GM20000 (cell line): ENCODE data around the gene KRT27.

Source experiments
- DNase-seq: peaks from one replicate; pipeline ENCODE4 v3.0.0; 2012; ENCODE audit warnings: low spot score
- TF ChIP-seq, protein P1 (sequence below): IDR thresholded peaks from 2 replicates; pipeline ENCODE4 v1.5.1; 2012; ENCODE audit warnings: mild to moderate bottlenecking, control low read depth; ENCODE audit errors: extremely low read depth, missing control alignments

The KRT27 gene

DNA sequence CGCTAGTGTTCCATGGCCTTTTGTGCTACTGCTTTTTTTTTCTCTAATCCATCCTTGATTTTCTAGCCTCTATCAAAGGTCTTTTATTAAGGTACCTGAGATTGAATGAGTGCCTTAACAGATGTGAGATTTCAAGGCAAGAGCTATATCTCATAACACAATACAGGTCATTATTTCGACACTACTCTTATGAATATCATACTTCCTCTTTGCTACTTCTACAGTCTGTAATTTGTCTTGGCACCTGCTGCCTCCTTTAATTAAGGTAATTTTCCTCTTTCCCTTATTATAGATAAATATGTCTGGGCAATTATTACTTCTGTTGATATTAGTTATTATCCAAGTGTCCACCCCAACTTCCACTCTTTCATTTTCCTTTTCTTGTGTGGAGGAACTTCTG lies 12.1 kb upstream of the KRT27 start:
- TF ChIP-seq, protein P1, sequence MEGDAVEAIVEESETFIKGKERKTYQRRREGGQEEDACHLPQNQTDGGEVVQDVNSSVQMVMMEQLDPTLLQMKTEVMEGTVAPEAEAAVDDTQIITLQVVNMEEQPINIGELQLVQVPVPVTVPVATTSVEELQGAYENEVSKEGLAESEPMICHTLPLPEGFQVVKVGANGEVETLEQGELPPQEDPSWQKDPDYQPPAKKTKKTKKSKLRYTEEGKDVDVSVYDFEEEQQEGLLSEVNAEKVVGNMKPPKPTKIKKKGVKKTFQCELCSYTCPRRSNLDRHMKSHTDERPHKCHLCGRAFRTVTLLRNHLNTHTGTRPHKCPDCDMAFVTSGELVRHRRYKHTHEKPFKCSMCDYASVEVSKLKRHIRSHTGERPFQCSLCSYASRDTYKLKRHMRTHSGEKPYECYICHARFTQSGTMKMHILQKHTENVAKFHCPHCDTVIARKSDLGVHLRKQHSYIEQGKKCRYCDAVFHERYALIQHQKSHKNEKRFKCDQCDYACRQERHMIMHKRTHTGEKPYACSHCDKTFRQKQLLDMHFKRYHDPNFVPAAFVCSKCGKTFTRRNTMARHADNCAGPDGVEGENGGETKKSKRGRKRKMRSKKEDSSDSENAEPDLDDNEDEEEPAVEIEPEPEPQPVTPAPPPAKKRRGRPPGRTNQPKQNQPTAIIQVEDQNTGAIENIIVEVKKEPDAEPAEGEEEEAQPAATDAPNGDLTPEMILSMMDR = no peak
- no peak for DNase-seq

DNA sequence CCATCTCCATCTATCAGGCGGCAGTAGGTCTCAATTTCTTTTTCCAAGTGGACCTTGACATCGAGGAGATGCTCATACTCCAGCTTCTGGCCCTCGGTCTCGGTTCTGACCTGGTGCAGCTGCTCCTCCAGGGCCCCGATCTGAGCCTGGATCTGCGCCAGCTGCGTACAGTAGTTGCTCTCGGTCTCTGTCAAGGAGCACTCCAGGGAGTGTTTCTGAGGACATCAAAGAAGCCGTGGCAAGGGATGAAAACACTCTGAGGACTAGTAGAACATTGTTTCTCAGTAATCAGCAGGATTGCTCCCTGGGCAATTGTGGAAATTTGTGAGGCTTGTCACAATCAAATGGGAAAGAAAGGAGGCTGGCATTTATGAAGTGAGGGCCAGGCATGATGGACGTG lies 11.5 kb upstream of the KRT27 start:
- DNase-seq = no peak
- TF ChIP-seq, protein P1 = no peak

DNA sequence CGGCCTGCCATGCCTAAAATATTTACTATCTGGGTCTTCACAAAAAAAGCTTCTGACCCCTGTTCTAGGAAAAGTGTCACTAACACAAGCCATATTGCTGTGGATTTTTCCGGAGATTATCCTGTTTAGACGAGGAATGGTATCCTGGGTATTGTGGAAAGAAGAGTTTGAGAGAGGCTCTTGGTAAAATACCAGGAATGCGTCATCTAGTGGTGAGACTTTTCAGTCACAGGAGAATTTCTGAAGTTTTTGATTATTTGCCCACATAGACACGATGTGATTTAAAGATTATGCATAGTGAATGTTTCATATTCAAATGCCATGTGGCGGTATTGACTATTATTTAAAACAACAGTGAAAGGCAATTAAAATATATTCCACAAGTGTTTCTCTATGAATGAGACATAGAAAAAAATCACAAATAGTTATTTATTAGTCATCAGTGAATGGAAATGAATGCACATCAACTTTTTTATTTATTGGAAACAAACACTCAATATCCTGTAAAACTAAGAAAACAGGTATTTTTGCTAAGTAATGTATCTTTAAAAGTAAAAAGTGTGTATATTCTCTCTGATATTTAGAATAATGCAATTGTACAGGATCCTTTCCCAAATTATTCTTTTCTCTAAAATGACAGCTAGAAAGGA lies 9.6 kb upstream of the KRT27 start:
- no peak for DNase-seq
- TF ChIP-seq, protein P1 = no peak

DNA sequence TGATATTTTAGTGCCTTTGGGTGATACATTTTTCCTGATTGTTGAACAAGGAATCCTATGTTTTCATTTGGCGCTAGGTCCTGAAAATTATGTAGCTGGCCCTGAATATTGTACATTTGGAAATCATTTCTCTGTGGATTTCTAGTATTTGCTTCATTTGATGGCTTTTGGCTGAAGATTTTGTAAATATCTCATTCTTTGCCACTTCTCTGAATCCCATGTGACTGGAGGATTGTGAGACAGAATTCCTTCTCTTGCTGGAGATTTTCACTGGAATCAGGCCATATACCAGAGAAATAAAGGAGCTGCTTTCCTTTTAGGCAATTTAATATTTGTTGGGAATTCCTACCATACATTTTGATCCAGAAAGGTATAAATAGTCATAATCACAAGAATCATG lies 8.8 kb upstream of the KRT27 start:
- TF ChIP-seq, protein P1 = no peak
- DNase-seq = no peak

DNA sequence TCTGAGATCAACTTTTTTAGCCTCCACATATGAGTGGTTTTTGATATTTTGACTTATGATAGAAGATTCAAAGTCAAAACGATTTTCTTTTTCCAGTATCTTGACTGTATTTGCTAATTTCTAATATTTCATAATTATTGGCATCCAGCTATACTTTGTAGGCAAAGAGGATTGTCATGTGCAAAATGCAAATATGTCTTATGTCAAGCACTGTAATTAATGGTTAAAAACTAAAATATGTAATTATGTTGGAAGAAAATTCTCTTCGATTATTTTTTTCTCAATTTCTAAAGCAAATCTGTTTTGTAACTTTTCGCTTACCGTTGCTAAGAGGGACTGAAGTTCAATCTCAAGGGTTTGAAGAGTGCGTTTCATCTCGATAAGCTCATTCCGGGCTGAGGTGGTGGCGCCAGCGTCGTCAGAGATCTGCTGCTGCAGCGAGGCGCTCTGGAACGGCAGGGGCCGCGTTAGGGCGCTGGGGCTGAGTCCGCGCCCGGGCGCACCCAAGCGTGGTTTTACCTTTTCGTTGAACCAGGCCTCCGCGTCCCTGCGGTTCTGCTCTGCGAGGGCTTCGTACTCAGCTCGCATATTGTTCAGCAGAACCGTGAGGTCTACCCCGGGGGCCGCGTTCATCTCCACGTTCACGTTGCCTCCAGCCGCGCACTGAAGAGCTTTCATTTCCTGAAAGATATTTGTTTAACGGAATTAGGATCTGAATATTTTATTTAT lies 3.0 kb downstream of the KRT27 start:
- TF ChIP-seq, protein P1 = no peak
- DNase-seq = no peak

DNA sequence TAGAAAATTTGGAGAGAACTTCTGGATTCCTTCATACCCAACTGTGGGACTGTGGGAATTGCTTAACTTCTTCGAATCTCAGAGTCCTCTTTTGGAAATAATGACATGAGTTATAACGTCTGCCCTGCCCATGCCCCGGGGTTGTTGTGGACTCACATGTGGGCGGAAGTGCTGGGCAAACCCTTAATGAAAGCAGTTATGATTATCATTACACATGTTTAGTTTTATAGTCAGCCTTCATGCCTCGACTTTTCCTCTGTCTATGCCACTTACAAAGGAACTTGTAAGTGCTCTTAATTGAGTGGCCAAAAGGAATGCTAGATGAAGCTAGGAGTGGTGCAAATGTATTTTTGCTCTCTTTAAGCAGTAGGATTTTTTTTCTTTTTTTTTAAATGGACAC lies 3.9 kb downstream of the KRT27 start:
- no peak for DNase-seq
- TF ChIP-seq, protein P1 = no peak

DNA sequence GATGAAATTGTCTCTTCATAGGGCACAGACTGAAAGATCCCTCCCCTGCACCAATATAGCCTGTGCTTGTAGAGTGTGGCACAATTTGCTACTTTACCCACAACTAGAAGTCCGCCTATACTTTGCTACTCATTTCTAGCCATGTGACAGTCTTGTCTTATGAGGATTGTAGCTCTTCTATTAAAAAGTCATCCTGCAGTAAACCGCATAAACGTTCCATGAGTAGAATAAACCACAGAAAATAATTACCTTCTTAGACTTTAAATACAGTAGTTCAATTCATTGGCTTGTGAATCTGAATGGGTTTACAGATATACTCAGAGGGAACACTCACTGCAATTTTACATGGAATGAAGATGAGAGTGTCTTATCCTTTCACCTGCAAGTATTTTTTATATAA lies 4.4 kb downstream of the KRT27 start:
- TF ChIP-seq, protein P1 = no peak

More for the DNA sequence above, 4.4 kb downstream of the KRT27 start:
- no peak for DNase-seq
